OCI-LY7 (cell line): ENCODE measurements around the gene CHL1. TPM values are rescaled to one million over a fixed set of nuclear protein-coding genes. Genes with fewer than 3 reads are reported as not detected.

ENCODE experiments used
- BruUV-seq: library from RNA; stranded (reverse); fragments of 400-500 nt; replicated peaks from 2 replicates; lab custom pipeline; 2021; lab: Mats Ljungman, UMichigan
- CTCF ChIA-PET: fragments of 300-600 bp; sonication (Branson Sonifier 250); formaldehyde crosslinking; loops from one replicate; lab custom pipeline; 2022; ENCODE audit warnings: antibody characterized with exemption; ENCODE audit not compliant: unreplicated experiment; lab: Charles Lee
- POLR2A ChIA-PET: fragments of 300-600 bp; sonication (Branson Sonifier 250); formaldehyde crosslinking; loops from one replicate; lab custom pipeline; 2022; ENCODE audit warnings: antibody characterized with exemption; lab: Charles Lee
- DNase-seq: peaks from one replicate; pipeline ENCODE4 v3.0.0-alpha.2; 2015; ENCODE audit warnings: low spot score
- H2AFZ ChIP-seq: fragments of 200-600 bp; sonication (generic), shearing (Covaris generic); 2 replicates; pipeline ENCODE4 v1.6.1; 2014; ENCODE audit warnings: mild to moderate bottlenecking, antibody characterized with exemption, low read length, moderate library complexity
- H3K27ac ChIP-seq: fragments of 200-600 bp; sonication (generic); 2 replicates; pipeline ENCODE4 v1.5.1; 2014; ENCODE audit warnings: mixed run types, low read depth, mild to moderate bottlenecking, moderate library complexity, low read length, inconsistent platforms; ENCODE audit not compliant: poor library complexity, severe bottlenecking
- H3K36me3 ChIP-seq: fragments of 200-600 bp; sonication (generic); 2 replicates; pipeline ENCODE4 v1.6.1; 2014; ENCODE audit warnings: mild to moderate bottlenecking, antibody characterized with exemption, low read length, moderate library complexity, mixed read lengths; ENCODE audit not compliant: insufficient read depth
- H3K4me1 ChIP-seq: fragments of 200-600 bp; sonication (generic); 2 replicates; pipeline ENCODE4 v1.5.1; 2014; ENCODE audit warnings: mild to moderate bottlenecking, low read length; ENCODE audit not compliant: insufficient read depth, poor library complexity, severe bottlenecking
- H3K4me2 ChIP-seq: fragments of 200-600 bp; sonication (generic); 2 replicates; pipeline ENCODE4 v1.6.1; 2014; ENCODE audit warnings: mild to moderate bottlenecking, low read length
- H3K4me3 ChIP-seq: fragments of 200-600 bp; sonication (generic); 2 replicates; pipeline ENCODE4 v1.5.1; 2014; ENCODE audit warnings: mild to moderate bottlenecking, low read depth, low read length; ENCODE audit not compliant: poor library complexity, severe bottlenecking
- H3K79me2 ChIP-seq: fragments of 200-600 bp; sonication (generic); 2 replicates; pipeline ENCODE4 v1.6.1; 2016; ENCODE audit warnings: low read depth, mild to moderate bottlenecking, low read length, moderate library complexity, mixed read lengths; ENCODE audit not compliant: insufficient read depth
- H3K9me2 ChIP-seq: fragments of 200-600 bp; sonication (generic); 2 replicates; pipeline ENCODE4 v1.6.1; 2016; ENCODE audit warnings: mild to moderate bottlenecking, low read length, mixed read lengths; ENCODE audit not compliant: insufficient read depth
- H3K9me3 ChIP-seq: fragments of 200-600 bp; sonication (generic); 2 replicates; pipeline ENCODE4 v1.6.1; 2014; ENCODE audit warnings: mild to moderate bottlenecking, mixed run types, low read length, mixed read lengths
- H4K20me1 ChIP-seq: fragments of 200-600 bp; sonication (generic); 2 replicates; pipeline ENCODE4 v1.6.1; 2014; ENCODE audit warnings: mild to moderate bottlenecking, antibody characterized with exemption, low read length, moderate library complexity, mixed read lengths; ENCODE audit not compliant: insufficient read depth
- EZH2phosphoT487 ChIP-seq: fragments of 200-600 bp; sonication (generic); IDR thresholded peaks from 2 replicates; pipeline ENCODE4 v1.6.1; 2018; ENCODE audit warnings: low read depth, borderline replicate concordance, mild to moderate bottlenecking, mixed run types, antibody characterized with exemption, low read length, moderate library complexity, mixed read lengths
- intact Hi-C: fragments of 100-400 bp; cut with micrococcal nuclease; formaldehyde crosslinking; loops from one replicate; pipeline ENCODE4 v1.10.0; 2022; ENCODE audit not compliant: unreplicated experiment
- total RNA-seq, 2 experiments: library from RNA; depleted of rRNA in 1 of 2; stranded (reverse); fragments of >200 nt in 1 of 2; shearing (Covaris generic) in 1 of 2; gene quantifications; 2 replicates each; pipeline ENCODE4 v1.2.3, GENCODE V29; 2014 to 2022
- TF ChIP-seq, protein P1 (sequence below): fragments of 200-600 bp; sonication (generic); conservative IDR thresholded peaks from 2 replicates; pipeline ENCODE4 v1.5.1; 2014; ENCODE audit warnings: mild to moderate bottlenecking, antibody characterized with exemption, low read length, moderate library complexity, mixed read lengths

CHL1 gene
- total RNA-seq, 2 experiments from 2014 or later = 0.51 TPM; not detected in 1

- CTCF ChIA-PET = no interaction called here
- DNase-seq = no peak
- Histone ChIP-seq H3K36me3 (no peaks in the 10 kb centered on the region), H3K4me3 (no peak overlapping the region), H3K79me2 (no peaks in the 10 kb centered on the region), H2AFZ (no peak overlapping the region), H3K27ac (no peak overlapping the region), H3K4me2 (no peak overlapping the region), H3K9me3 (no peaks in the 10 kb centered on the region), H3K9me2 (no peaks in the 10 kb centered on the region), H3K4me1 (no peaks in the 10 kb centered on the region), H4K20me1 (no peaks in the 10 kb centered on the region; the same call in 1 of the 2 replicates)
- intact Hi-C loops = no loop called here
- no TSS peak for BruUV-seq
- POLR2A ChIA-PET = interaction anchor here (0.7 to 0.8 kb wide), 2 partner anchors 22 to 88 kb away, joined by 3 to 4 read pairs; no protein-coding TSS in a partner anchor
- TF ChIP-seq, protein P1, sequence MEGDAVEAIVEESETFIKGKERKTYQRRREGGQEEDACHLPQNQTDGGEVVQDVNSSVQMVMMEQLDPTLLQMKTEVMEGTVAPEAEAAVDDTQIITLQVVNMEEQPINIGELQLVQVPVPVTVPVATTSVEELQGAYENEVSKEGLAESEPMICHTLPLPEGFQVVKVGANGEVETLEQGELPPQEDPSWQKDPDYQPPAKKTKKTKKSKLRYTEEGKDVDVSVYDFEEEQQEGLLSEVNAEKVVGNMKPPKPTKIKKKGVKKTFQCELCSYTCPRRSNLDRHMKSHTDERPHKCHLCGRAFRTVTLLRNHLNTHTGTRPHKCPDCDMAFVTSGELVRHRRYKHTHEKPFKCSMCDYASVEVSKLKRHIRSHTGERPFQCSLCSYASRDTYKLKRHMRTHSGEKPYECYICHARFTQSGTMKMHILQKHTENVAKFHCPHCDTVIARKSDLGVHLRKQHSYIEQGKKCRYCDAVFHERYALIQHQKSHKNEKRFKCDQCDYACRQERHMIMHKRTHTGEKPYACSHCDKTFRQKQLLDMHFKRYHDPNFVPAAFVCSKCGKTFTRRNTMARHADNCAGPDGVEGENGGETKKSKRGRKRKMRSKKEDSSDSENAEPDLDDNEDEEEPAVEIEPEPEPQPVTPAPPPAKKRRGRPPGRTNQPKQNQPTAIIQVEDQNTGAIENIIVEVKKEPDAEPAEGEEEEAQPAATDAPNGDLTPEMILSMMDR = no peak
- no peak for TF ChIP-seq EZH2phosphoT487
These were observed 128.9 kb downstream of the CHL1 start for GRCh38 chr3:325495-325894.

DNA sequence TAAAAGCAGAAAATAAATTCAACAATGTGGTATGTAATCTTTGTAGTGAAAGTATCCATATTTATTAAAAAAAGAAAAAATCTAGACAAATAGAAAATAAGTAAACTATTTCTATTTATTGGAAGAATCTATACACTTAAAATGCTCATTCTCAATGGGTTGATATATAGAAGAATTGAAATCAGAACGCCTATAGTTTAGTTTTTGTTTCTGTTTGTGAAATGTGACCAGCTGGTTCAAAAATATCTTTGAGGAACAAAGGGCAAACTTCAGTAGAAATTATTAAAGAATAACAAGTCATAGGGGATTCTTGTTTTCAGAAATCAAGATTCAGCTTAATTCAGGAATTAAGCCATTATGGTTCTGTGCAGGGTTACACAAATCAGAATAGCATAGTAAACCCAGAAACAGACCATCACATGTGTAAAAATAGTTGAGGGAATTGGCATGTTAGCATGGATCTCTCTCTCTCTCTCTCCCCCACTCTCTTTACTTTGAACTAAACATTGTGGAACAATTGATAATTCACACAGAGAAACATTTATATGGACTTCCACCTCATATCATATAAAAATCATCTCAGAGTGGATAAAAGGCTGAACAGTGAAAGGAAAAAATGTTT is 134.0 kb downstream of the CHL1 start:
- no peak for DNase-seq
- no TSS peak for BruUV-seq
- Histone ChIP-seq H3K4me1 (no peaks in the 10 kb centered on the region), H3K36me3 (no peaks in the 10 kb centered on the region), H3K4me2 (no peak overlapping the region), H2AFZ (no peak overlapping the region), H3K27ac (no peak overlapping the region), H4K20me1 (no peaks in the 10 kb centered on the region), H3K9me2 (no peaks in the 10 kb centered on the region), H3K79me2 (no peaks in the 10 kb centered on the region), H3K9me3 (no peaks in the 10 kb centered on the region), H3K4me3 (no peak overlapping the region)
- intact Hi-C loops = no loop called here
- no peak for TF ChIP-seq EZH2phosphoT487
- TF ChIP-seq, protein P1 = no peak
- ChIA-PET CTCF (no interaction called here), POLR2A (interaction anchor here (0.6 to 0.8 kb wide), 4 partner anchors 10 to 164 kb away, joined by 3 to 4 read pairs (median 3); no protein-coding TSS in a partner anchor)

DNA sequence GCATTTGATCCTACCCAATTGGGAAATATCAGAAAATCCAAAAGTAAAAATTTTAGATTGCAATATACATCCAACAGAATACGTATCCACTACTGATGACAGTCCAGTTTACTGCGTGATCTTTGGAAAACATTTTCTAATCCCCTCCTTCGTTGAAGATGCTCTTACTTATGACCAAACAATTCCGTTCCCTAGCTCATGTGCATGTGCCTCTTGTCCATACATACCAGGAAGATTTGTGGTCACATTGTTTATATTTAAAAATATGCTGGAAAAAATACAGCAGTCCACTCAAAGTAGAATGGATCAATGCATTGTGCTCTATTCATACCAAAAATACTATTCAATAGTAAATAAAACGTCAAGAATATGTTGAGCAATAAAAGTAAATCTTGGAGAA is 135.3 kb downstream of the CHL1 start:
- TF ChIP-seq EZH2phosphoT487 = no peak
- BruUV-seq = no TSS peak
- Histone ChIP-seq H4K20me1 (no peaks in the 10 kb centered on the region), H3K4me1 (no peaks in the 10 kb centered on the region), H3K9me3 (no peaks in the 10 kb centered on the region), H3K36me3 (no peaks in the 10 kb centered on the region), H3K9me2 (no peaks in the 10 kb centered on the region), H3K79me2 (no peaks in the 10 kb centered on the region), H3K4me3 (no peak overlapping the region), H3K27ac (no peak overlapping the region), H3K4me2 (no peak overlapping the region), H2AFZ (no peak overlapping the region)
- CTCF ChIA-PET = no interaction called here
- intact Hi-C loops = no loop called here
- POLR2A ChIA-PET = no interaction called here
- DNase-seq = no peak
